MG63 (cell line): ENCODE results near the gene LRRC9. TPM values are rescaled to one million over a fixed set of nuclear protein-coding genes. Genes with fewer than 3 reads are reported as not detected.
"Not testable (repeated sequence)": the region's sequence is repeated elsewhere in the genome, so short reads cannot be mapped to it uniquely, and the experiment has no call there.

ENCODE experiments used
- DNase-seq: peaks from one replicate; pipeline ENCODE4 v3.0.0-alpha.2; 2020
- H3K27me3 ChIP-seq: fragments of 250-450 bp; sonication (Bioruptor Pico); 2 replicates; pipeline ENCODE4 v1.5.1; 2020; ENCODE audit warnings: mild to moderate bottlenecking, moderate library complexity
- H3K36me3 ChIP-seq: fragments of 250-450 bp; sonication (Bioruptor Pico); 2 replicates; pipeline ENCODE4 v1.5.1; 2020; ENCODE audit warnings: mild to moderate bottlenecking, moderate library complexity
- H3K4me3 ChIP-seq: fragments of 250-450 bp; sonication (Bioruptor Pico); 2 replicates; pipeline ENCODE4 v1.5.1; 2020; ENCODE audit warnings: mild to moderate bottlenecking, moderate library complexity
- H3K9me3 ChIP-seq: fragments of 250-450 bp; sonication (Bioruptor Pico); 2 replicates; pipeline ENCODE4 v1.5.1; 2020; ENCODE audit warnings: mild to moderate bottlenecking, moderate library complexity
- total RNA-seq: library from RNA; depleted of rRNA; stranded (reverse); fragments of >200 nt; shearing (Covaris generic); gene quantifications from 2 replicates; pipeline ENCODE4 v1.2.3, GENCODE V29; 2014; ENCODE audit warnings: low replicate concordance

The LRRC9 gene
- total RNA-seq, 1 experiment from 2014 or later: not detected

GRCh38 chr14:60003991-60004390 lies 84.0 kb downstream of the LRRC9 start:
- H3K9me3 ChIP-seq: no peaks in the 10 kb centered on the region
- no peak overlapping the region for H3K4me3 ChIP-seq
- no peak for DNase-seq
- H3K36me3 ChIP-seq: no peaks in the 10 kb centered on the region
- H3K27me3 ChIP-seq: no peaks in the 10 kb centered on the region

DNA sequence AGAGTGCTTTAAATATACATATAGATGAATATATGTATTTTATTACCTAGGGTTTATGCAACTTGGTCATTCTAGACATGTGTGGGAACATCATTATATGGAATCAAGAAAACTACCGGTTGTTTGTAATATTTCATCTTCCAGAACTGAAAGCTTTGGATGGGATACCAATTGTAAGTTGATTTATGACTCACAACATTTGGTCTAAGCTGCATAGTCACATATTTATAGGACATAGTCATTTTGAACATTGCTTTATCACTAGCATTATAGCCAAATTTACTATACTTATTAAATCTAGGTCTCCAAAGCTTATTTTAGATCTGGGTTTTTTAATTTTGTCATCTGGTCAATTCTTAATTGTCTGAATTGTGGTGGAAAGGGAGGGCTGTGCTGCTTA lies 88.1 kb downstream of the LRRC9 start:
- Histone ChIP-seq H3K36me3 (no peaks in the 10 kb centered on the region), H3K9me3 (no peaks in the 10 kb centered on the region), H3K4me3 (no peak overlapping the region), H3K27me3 (no peaks in the 10 kb centered on the region)
- DNase-seq: no peak

DNA sequence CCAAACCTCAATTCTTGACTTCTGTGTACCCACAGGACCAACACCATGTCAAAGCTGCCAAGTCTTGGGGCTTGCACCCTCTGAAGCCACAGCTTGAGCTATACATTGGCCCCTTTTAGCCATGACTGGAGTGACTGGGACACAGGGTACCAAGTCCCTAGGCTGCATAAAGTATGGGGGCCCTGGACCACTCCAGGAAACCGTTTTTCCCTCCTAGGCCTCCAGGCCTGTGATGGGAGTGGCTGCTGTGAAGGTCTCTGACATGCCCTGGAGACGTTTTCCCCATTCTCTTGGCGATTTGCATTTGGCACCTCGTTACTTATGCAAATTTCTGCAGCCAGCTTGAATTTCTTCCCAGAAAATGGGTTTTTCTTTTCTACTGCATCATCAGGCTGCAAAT lies 90.3 kb downstream of the LRRC9 start:
- not testable (repeated sequence) for H3K4me3 ChIP-seq, H3K9me3 ChIP-seq

GRCh38 chr14:60014402-60014801 lies 94.5 kb downstream of the LRRC9 start:
- H3K4me3 ChIP-seq: no peak overlapping the region
- no peaks in the 10 kb centered on the region for H3K27me3 ChIP-seq
- H3K9me3 ChIP-seq: peaks cover 6% of the 10 kb centered on the region
- DNase-seq: no peak
- H3K36me3 ChIP-seq: no peaks in the 10 kb centered on the region

More for the DNA sequence above, 90.3 kb downstream of the LRRC9 start:
- H3K27me3 ChIP-seq, H3K36me3 ChIP-seq, DNase-seq: not testable (repeated sequence)

DNA sequence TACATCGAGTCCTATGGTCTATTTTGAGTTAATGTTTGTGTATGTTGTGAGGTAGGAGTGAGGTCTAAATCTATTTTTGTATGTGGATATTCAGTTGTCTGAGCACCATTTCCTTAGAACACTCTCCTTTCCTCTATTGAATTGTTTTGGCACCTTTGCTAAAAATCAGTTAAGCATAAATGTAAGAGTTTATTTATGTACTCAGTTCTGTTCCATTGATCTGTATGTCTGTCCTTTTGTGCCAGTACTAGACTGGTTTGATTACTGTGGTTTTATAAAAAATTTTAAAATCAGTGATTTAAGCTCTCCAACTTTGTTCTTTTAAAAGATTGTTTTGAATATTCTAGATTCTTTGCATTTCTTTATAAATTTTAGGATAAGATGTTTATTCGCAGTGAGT lies 101.7 kb downstream of the LRRC9 start:
- no peak for DNase-seq
- Histone ChIP-seq H3K9me3 (no peaks in the 10 kb centered on the region), H3K4me3 (no peak overlapping the region), H3K27me3 (no peaks in the 10 kb centered on the region), H3K36me3 (no peaks in the 10 kb centered on the region)

- H3K4me3 ChIP-seq: no peak overlapping the region
- no peaks in the 10 kb centered on the region for H3K9me3 ChIP-seq
- no peaks in the 10 kb centered on the region for H3K36me3 ChIP-seq
- DNase-seq: no peak
- no peaks in the 10 kb centered on the region for H3K27me3 ChIP-seq
Observed at GRCh38 chr14:60025571-60025970, 105.6 kb downstream of the LRRC9 start.

GRCh38 chr14:60035177-60035576 lies 115.2 kb downstream of the LRRC9 start:
- Histone ChIP-seq H3K9me3 (no peaks in the 10 kb centered on the region), H3K27me3 (no peaks in the 10 kb centered on the region), H3K4me3 (no peak overlapping the region), H3K36me3 (no peaks in the 10 kb centered on the region)
- DNase-seq: no peak

DNA sequence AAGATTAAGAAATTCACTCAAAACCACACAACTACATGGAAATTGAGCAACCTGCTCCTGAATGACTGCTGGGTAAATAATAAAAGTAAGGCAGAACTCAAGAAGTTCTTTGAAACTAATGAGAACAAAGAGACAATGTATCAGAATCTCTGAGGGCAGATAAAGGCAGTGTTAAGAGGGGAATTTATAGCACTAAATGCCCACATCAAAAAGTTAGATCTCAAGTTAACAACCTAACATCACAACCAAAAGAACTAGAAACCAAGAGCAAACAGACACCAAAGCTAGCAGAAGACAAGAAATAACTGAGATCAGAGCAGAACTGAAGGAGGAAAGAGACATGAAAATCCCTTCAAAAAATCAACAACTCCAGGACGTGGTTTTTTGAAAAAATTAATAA lies 128.0 kb downstream of the LRRC9 start:
- H3K27me3 ChIP-seq, DNase-seq, H3K9me3 ChIP-seq, H3K4me3 ChIP-seq, H3K36me3 ChIP-seq: not testable (repeated sequence)

DNA sequence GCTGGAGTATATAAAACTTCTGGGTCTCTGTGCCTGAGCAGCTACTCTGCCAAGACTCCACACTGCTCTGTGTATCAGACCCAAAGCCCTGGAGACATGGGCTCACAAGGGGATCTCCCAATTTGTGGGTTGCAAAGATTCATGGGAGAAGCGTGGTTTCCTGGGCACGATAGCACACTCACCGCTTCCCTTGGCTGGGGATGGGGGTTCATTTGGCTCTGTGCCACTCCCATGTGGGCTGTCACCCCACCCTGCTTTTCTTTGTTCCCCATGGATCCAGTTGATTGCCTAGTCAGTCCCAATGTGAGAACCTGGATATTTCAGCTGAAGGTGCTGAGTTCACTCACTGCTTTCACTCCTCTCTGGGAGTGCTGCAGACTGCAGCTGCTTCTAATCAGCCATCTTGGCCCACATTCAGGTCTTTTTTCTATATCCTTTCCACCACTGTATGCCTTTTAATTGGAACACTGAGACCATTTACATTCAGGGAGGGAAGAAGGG lies 131.8 kb downstream of the LRRC9 start:
- Histone ChIP-seq H3K36me3 (no peaks in the 10 kb centered on the region), H3K4me3 (no peak overlapping the region), H3K27me3 (no peaks in the 10 kb centered on the region), H3K9me3 (no peaks in the 10 kb centered on the region)
- DNase-seq: no peak

GRCh38 chr14:60058087-60058486 lies 138.1 kb downstream of the LRRC9 start:
- Histone ChIP-seq H3K9me3 (no peaks in the 10 kb centered on the region), H3K27me3 (no peaks in the 10 kb centered on the region)
- no peak for DNase-seq

DNA sequence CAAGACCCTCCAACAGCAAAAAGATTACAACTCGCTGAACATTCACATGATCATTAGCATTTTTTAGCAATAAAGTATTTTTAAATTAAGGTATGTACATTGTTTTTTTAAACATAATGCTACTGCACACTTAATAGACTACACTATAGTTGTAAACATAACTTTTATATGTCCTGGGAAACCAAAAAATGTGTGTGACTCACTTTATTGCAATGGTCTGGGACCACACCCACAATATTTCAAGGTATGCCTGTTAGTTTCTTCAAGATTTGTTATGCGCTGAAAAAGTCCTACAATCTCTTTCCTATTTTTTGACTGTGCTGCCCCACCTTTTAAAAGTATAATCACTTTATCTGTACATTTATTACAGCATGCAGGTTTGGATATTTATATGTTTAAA lies 141.4 kb downstream of the LRRC9 start:
- no peak for DNase-seq
- Histone ChIP-seq H3K36me3 (no peaks in the 10 kb centered on the region), H3K27me3 (no peaks in the 10 kb centered on the region), H3K9me3 (no peaks in the 10 kb centered on the region), H3K4me3 (no peak overlapping the region)

More at GRCh38 chr14:60058087-60058486, 138.1 kb downstream of the LRRC9 start:
- Histone ChIP-seq H3K36me3 (no peaks in the 10 kb centered on the region), H3K4me3 (no peak overlapping the region)

GRCh38 chr14:60064491-60065072 lies 144.6 kb downstream of the LRRC9 start:
- no peak for DNase-seq
- Histone ChIP-seq H3K27me3 (no peaks in the 10 kb centered on the region), H3K36me3 (no peaks in the 10 kb centered on the region)

DNA sequence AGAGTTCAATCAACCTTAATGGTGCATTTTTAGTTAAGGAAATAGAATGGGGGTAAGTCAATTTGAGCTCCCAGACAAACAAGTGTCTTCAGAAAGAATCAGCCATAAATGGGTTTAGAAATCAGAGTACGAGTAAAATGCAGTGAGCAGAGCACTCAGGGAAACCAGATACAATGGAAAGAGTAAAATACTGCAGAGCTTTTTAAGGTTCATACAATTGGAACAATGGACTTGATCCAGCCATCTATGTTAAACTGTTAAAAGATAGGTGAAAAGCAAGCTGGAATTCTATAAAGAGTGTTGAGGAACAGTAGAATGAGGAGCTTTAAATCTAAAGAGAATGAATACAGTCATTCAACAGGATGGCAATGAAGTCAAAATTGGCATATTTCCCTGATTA lies 147.9 kb downstream of the LRRC9 start:
- Histone ChIP-seq H3K9me3 (no peaks in the 10 kb centered on the region), H3K27me3 (no peaks in the 10 kb centered on the region), H3K4me3 (no peak overlapping the region), H3K36me3 (no peaks in the 10 kb centered on the region)
- no peak for DNase-seq

More at GRCh38 chr14:60064491-60065072, 144.6 kb downstream of the LRRC9 start:
- Histone ChIP-seq H3K4me3 (no peak overlapping the region), H3K9me3 (no peaks in the 10 kb centered on the region)

- DNase-seq: no peak
- no peaks in the 10 kb centered on the region for H3K27me3 ChIP-seq
- no peaks in the 10 kb centered on the region for H3K36me3 ChIP-seq
- H3K9me3 ChIP-seq: no peaks in the 10 kb centered on the region
- H3K4me3 ChIP-seq: no peak overlapping the region
Observed at GRCh38 chr14:60079723-60080122, 159.8 kb downstream of the LRRC9 start.

DNA sequence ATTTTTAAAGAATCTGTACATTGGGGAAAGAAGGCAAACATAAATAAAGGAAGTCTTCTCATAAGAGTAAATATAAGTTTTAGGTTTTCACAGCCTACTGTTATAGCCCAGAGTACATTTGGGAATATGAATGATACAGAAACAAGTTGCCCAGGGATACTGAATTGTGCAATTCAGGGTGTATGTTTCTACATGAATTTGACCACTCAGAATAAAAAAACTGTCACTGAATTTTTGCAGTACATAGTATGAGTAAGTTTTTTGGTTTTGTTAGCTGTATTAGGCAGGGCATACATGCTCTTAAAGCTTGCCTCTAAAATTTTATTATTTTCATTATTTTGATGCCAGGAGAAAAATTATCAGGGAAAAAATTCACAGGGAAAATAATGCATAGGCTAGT lies 165.1 kb downstream of the LRRC9 start:
- no peak for DNase-seq

GRCh38 chr14:60085693-60086092 lies 165.7 kb downstream of the LRRC9 start:
- no peaks in the 10 kb centered on the region for H3K9me3 ChIP-seq
- no peaks in the 10 kb centered on the region for H3K27me3 ChIP-seq
- no peaks in the 10 kb centered on the region for H3K36me3 ChIP-seq
- no peak overlapping the region for H3K4me3 ChIP-seq
- no peak for DNase-seq

More for the DNA sequence above, 165.1 kb downstream of the LRRC9 start:
- Histone ChIP-seq H3K4me3 (no peak overlapping the region), H3K36me3 (no peaks in the 10 kb centered on the region), H3K9me3 (no peaks in the 10 kb centered on the region), H3K27me3 (no peaks in the 10 kb centered on the region)

DNA sequence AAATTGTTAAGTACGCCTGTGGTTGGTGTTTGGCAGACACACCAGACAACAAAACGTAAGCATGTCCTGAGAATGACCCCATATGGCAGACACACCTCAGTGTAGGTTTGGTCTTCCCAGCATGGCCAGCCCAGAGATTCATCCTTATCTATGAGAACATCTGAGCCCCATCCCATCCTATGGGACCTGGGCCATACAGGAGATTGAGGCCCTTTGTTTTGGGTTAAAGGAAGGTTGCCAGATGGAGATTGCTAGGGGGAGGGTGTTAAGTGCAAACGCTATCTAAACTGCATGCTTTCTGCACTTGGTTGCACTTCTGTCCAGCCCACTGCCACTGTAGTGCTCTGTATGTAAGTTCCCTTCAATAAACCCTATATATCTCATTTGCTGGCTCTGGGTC lies 167.7 kb downstream of the LRRC9 start:
- H3K36me3 ChIP-seq: no peaks in the 10 kb centered on the region
- no peak overlapping the region for H3K4me3 ChIP-seq
- DNase-seq: no peak
- H3K9me3 ChIP-seq: no peaks in the 10 kb centered on the region
- no peaks in the 10 kb centered on the region for H3K27me3 ChIP-seq

- Histone ChIP-seq H3K4me3 (no peak overlapping the region), H3K27me3 (no peaks in the 10 kb centered on the region), H3K36me3 (no peaks in the 10 kb centered on the region), H3K9me3 (no peaks in the 10 kb centered on the region)
- no peak for DNase-seq
Observed at GRCh38 chr14:60089221-60089620, 169.3 kb downstream of the LRRC9 start.
